SK-N-MC (cell line): Measurements from ENCODE around the gene KLHL12.

Experiments used
- EZH2 ChIP-seq: fragments of 200-600 bp; sonication (generic); IDR thresholded peaks from one replicate; pipeline ENCODE4 v1.6.1; 2017; ENCODE audit warnings: antibody characterized with exemption
- POLR2AphosphoS5 ChIP-seq: IDR thresholded peaks from 2 replicates; pipeline ENCODE4 v1.6.1; 2012; ENCODE audit warnings: mild to moderate bottlenecking, low read depth, low read length, borderline replicate concordance

- TF ChIP-seq POLR2AphosphoS5, result no peak
- no peak for TF ChIP-seq EZH2
Observed at GRCh38 chr1:202959276-202959620, 32.2 kb upstream of the KLHL12 start.
